Measurements from ENCODE around the gene PADI4. TPM values are rescaled to one million over a fixed set of nuclear protein-coding genes. Genes with fewer than 3 reads are reported as not detected.

Gene PADI4
- total and polyA plus RNA-seq, 4 donors = 0.32 to 6.1 (median 0.90) TPM

GRCh38 chr1:17259233-17259873 lies 48.6 kb upstream of the PADI4 start:
- no peaks in the 10 kb centered on the region for H3K9me3 ChIP-seq (ENCODE audit: control insufficient read depth in 4 of 4, low read length in 3 of 4)
- H3K27me3 ChIP-seq (ENCODE audit: control insufficient read depth in 4 of 4, insufficient read depth in 4 of 4, low read length in 3 of 4) = peaks cover 0 to 3% (median 0%) of the 10 kb centered on the region in 4 donors
- no peak for DNase-seq (ENCODE audit: low spot score)
- no peaks in the 10 kb centered on the region for H3K36me3 ChIP-seq (ENCODE audit: control insufficient read depth in 4 of 4, insufficient read depth in 3 of 4, low read depth in 1 of 4, low read length in 3 of 4)
- H3K9ac ChIP-seq (ENCODE audit: low read depth in 1 of 2, low read length in 2 of 2) = no peak overlapping the region
- no peak overlapping the region for H3K4me3 ChIP-seq (ENCODE audit: low read depth in 1 of 3, low read length in 3 of 3)
- no peak for TF ChIP-seq RAD21 (IDR thresholded peaks at IDR 0.05)
- TF ChIP-seq JUND (IDR thresholded peaks at IDR 0.05) = no peak
- TF ChIP-seq ATF3 (IDR thresholded peaks at IDR 0.05) = no peak
- no peak for TF ChIP-seq MAX (IDR thresholded peaks at IDR 0.05)
- TF ChIP-seq GABPA (IDR thresholded peaks at IDR 0.05 in 1 of 2, conservative IDR thresholded peaks at IDR 0.05 in 1 of 2) = no peak
- TF ChIP-seq TAF1 (conservative IDR thresholded peaks at IDR 0.05) = no peak
- no peak overlapping the region for H3K27ac ChIP-seq (ENCODE audit: low read depth in 1 of 2, low read length in 2 of 2)
- WGBS = 78% methylated on average over 24 of the region's 24 CpGs
- no peaks in the 10 kb centered on the region for H3K4me1 ChIP-seq (ENCODE audit: control insufficient read depth in 4 of 4, insufficient read depth in 4 of 4, low read length in 3 of 4)

- Histone ChIP-seq H3K9ac (ENCODE audit: low read depth in 1 of 2, low read length in 2 of 2) (no peak overlapping the region), H3K4me1 (ENCODE audit: control insufficient read depth in 4 of 4, insufficient read depth in 4 of 4, low read length in 3 of 4) (no peaks in the 10 kb centered on the region), H3K36me3 (ENCODE audit: control insufficient read depth in 4 of 4, insufficient read depth in 3 of 4, low read depth in 1 of 4, low read length in 3 of 4) (no peaks in the 10 kb centered on the region), H3K9me3 (ENCODE audit: control insufficient read depth in 4 of 4, low read length in 3 of 4) (no peaks in the 10 kb centered on the region), H3K27ac (ENCODE audit: low read depth in 1 of 2, low read length in 2 of 2) (no peak overlapping the region), H3K4me3 (ENCODE audit: low read depth in 1 of 3, low read length in 3 of 3) (no peak overlapping the region), H3K27me3 (ENCODE audit: control insufficient read depth in 4 of 4, insufficient read depth in 4 of 4, low read length in 3 of 4) (peaks cover 0 to 3% (median 0%) of the 10 kb centered on the region in 4 donors)
- TF ChIP-seq YY1 (IDR thresholded peaks at IDR 0.05) = no peak
- no peak for TF ChIP-seq FOXA1 (IDR thresholded peaks at IDR 0.05)
- no peak for TF ChIP-seq HNF4G (IDR thresholded peaks at IDR 0.05)
- no peak for TF ChIP-seq EGR1 (IDR thresholded peaks at IDR 0.05; ENCODE audit: low read depth in 2 of 2)
- TF ChIP-seq ZBTB33 (IDR thresholded peaks at IDR 0.05) = no peak
- TF ChIP-seq GABPA (IDR thresholded peaks at IDR 0.05 in 1 of 2, conservative IDR thresholded peaks at IDR 0.05 in 1 of 2) = no peak
- no peak for DNase-seq (ENCODE audit: low spot score)
- 83% methylated on average over 7 of the region's 7 CpGs for WGBS
These were observed 47.7 kb upstream of the PADI4 start for GRCh38 chr1:17260264-17260663.

- H3K4me3 ChIP-seq (ENCODE audit: low read depth in 1 of 3, low read length in 3 of 3) = no peak overlapping the region
- peaks cover 0 to 3% (median 0%) of the 10 kb centered on the region in 4 donors for H3K27me3 ChIP-seq (ENCODE audit: control insufficient read depth in 4 of 4, insufficient read depth in 4 of 4, low read length in 3 of 4)
- no peak overlapping the region for H3K9ac ChIP-seq (ENCODE audit: low read depth in 1 of 2, low read length in 2 of 2)
- no peaks in the 10 kb centered on the region for H3K36me3 ChIP-seq (ENCODE audit: control insufficient read depth in 4 of 4, insufficient read depth in 3 of 4, low read depth in 1 of 4, low read length in 3 of 4)
- H3K27ac ChIP-seq (ENCODE audit: low read depth in 1 of 2, low read length in 2 of 2) = no peak overlapping the region
- DNase-seq (ENCODE audit: low spot score) = no peak
- no peaks in the 10 kb centered on the region for H3K4me1 ChIP-seq (ENCODE audit: control insufficient read depth in 4 of 4, insufficient read depth in 4 of 4, low read length in 3 of 4)
- 85% methylated on average over 5 of the region's 5 CpGs for WGBS
- H3K9me3 ChIP-seq (ENCODE audit: control insufficient read depth in 4 of 4, low read length in 3 of 4) = no peaks in the 10 kb centered on the region
- no peak for TF ChIP-seq YY1 (IDR thresholded peaks at IDR 0.05)
- no peak for TF ChIP-seq REST (IDR thresholded peaks at IDR 0.05)
- no peak for TF ChIP-seq CTCF (IDR thresholded peaks at IDR 0.05; ENCODE audit: low read depth, low read length, missing input control)
- no peak for TF ChIP-seq GABPA (IDR thresholded peaks at IDR 0.05 in 1 of 2, conservative IDR thresholded peaks at IDR 0.05 in 1 of 2)
- no peak for TF ChIP-seq NR2F2 (IDR thresholded peaks at IDR 0.05)
- TF ChIP-seq RXRA (IDR thresholded peaks at IDR 0.05) = no peak
- no peak for TF ChIP-seq FOXA1 (IDR thresholded peaks at IDR 0.05)
- TF ChIP-seq ZBTB33 (IDR thresholded peaks at IDR 0.05) = no peak
- no peak for TF ChIP-seq MAX (IDR thresholded peaks at IDR 0.05)
- TF ChIP-seq RAD21 (IDR thresholded peaks at IDR 0.05) = no peak
- no peak for TF ChIP-seq ATF3 (IDR thresholded peaks at IDR 0.05)
- TF ChIP-seq JUND (IDR thresholded peaks at IDR 0.05) = no peak
- TF ChIP-seq TAF1 (conservative IDR thresholded peaks at IDR 0.05) = no peak
These were observed 47.3 kb upstream of the PADI4 start for GRCh38 chr1:17260738-17261137.
